ENCODE measurements around the gene TEX22.

TEX22 gene

GRCh38 chr14:105444859-105445258 lies 46.5 kb downstream of the TEX22 start:
- TF ChIP-seq, protein P1, sequence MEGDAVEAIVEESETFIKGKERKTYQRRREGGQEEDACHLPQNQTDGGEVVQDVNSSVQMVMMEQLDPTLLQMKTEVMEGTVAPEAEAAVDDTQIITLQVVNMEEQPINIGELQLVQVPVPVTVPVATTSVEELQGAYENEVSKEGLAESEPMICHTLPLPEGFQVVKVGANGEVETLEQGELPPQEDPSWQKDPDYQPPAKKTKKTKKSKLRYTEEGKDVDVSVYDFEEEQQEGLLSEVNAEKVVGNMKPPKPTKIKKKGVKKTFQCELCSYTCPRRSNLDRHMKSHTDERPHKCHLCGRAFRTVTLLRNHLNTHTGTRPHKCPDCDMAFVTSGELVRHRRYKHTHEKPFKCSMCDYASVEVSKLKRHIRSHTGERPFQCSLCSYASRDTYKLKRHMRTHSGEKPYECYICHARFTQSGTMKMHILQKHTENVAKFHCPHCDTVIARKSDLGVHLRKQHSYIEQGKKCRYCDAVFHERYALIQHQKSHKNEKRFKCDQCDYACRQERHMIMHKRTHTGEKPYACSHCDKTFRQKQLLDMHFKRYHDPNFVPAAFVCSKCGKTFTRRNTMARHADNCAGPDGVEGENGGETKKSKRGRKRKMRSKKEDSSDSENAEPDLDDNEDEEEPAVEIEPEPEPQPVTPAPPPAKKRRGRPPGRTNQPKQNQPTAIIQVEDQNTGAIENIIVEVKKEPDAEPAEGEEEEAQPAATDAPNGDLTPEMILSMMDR (IDR thresholded peaks at IDR 0.05; ENCODE audit: control insufficient read depth, insufficient read depth, low read depth, low read length, missing control alignments), result no peak
- H3K4me3 ChIP-seq (ENCODE audit: control insufficient read depth, low read depth, low read length), result no peak overlapping the region
- no peak for DNase-seq (ENCODE audit: low read depth)

DNA sequence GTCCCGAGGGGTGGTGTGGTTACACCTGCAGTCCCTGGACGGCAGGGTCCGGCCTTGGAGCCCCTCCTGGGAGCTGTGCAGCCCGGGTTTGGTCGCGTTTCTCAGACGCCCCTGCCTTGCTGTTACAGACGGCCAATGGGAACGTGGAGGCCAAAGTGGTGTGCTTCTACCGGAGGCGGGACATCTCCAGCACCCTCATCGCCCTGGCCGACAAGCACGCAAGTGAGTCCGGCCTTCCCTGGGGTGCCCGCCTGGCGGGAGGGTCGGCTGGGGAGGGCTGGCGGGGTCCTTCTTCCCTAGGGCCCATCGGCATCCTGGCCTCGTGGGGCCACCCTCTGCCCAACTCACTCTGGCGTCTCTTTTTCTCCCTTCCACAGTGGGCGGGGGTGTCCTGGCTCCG lies 47.0 kb downstream of the TEX22 start:
- no peak overlapping the region for H3K4me3 ChIP-seq (ENCODE audit: control insufficient read depth, low read depth, low read length)
- TF ChIP-seq, protein P1 (IDR thresholded peaks at IDR 0.05; ENCODE audit: control insufficient read depth, insufficient read depth, low read depth, low read length, missing control alignments), result no peak

GRCh38 chr14:105445901-105446845 lies 47.8 kb downstream of the TEX22 start:
- DNase-seq (ENCODE audit: low read depth), result no peak
- TF ChIP-seq, protein P1 (IDR thresholded peaks at IDR 0.05; ENCODE audit: control insufficient read depth, insufficient read depth, low read depth, low read length, missing control alignments), result no peak
- H3K4me3 ChIP-seq (ENCODE audit: control insufficient read depth, low read depth, low read length), result no peak overlapping the region

More for the DNA sequence above, 47.0 kb downstream of the TEX22 start:
- no peak for DNase-seq (ENCODE audit: low read depth)

GRCh38 chr14:105446971-105447370 lies 48.6 kb downstream of the TEX22 start:
- no peak for DNase-seq (ENCODE audit: low read depth)
- H3K4me3 ChIP-seq (ENCODE audit: control insufficient read depth, low read depth, low read length), result no peak overlapping the region
- TF ChIP-seq, protein P1 (IDR thresholded peaks at IDR 0.05; ENCODE audit: control insufficient read depth, insufficient read depth, low read depth, low read length, missing control alignments), result no peak

GRCh38 chr14:105447651-105448640 lies 49.6 kb downstream of the TEX22 start:
- TF ChIP-seq, protein P1 (IDR thresholded peaks at IDR 0.05; ENCODE audit: control insufficient read depth, insufficient read depth, low read depth, low read length, missing control alignments), result no peak
- no peak overlapping the region for H3K4me3 ChIP-seq (ENCODE audit: control insufficient read depth, low read depth, low read length)
- no peak for DNase-seq (ENCODE audit: low read depth)

DNA sequence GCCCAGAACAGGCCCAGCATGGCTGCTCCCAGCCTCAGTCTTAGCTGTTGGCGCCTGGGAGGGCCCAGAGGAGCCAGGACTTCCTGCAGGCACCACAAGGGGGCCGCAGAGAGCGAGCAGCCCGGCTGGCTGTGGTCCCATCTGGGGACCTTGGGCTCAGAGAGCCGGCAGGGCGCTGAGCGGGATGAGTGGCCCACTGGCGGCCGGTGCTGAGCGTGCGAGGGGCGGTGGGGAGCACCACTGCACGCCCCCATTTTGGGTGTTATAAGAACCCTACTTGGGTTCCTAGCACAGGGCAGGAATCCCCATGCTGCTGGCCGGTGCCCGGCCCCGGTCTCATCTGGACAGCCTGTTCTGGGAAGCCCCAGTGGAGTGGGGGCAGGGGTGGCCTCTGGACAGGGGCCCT lies 50.4 kb downstream of the TEX22 start:
- H3K4me3 ChIP-seq (ENCODE audit: control insufficient read depth, low read depth, low read length), result no peak overlapping the region
- TF ChIP-seq, protein P1 (IDR thresholded peaks at IDR 0.05; ENCODE audit: control insufficient read depth, insufficient read depth, low read depth, low read length, missing control alignments), result peak; percentile 88
- no peak for DNase-seq (ENCODE audit: low read depth)

All from AG09309 (cell line).